AG04449 (cell line): ENCODE data around the gene PID1.

Experiments used
- CTCF ChIA-PET: fragments of 350-600 bp; formaldehyde crosslinking; extraction: SDS; loops from one replicate; lab custom pipeline; 2021; ENCODE audit warnings: antibody characterized with exemption; lab: Yijun Ruan, JAX
- POLR2A ChIA-PET: fragments of 400-600, 350-600 bp; formaldehyde crosslinking; extraction: SDS; loops from one replicate; lab custom pipeline; 2020; ENCODE audit warnings: antibody characterized with exemption, inconsistent platforms; lab: Yijun Ruan, JAX
- DNase-seq: peaks from one replicate; pipeline ENCODE4 v3.0.0-alpha.2; 2010; ENCODE audit warnings: low read depth, low spot score
- H3K4me3 ChIP-seq: 2 replicates; pipeline ENCODE4 v1.5.1; 2011; ENCODE audit warnings: low read depth, mild to moderate bottlenecking, control low read depth, low read length
- CTCF ChIP-seq: IDR thresholded peaks from one replicate; pipeline ENCODE4 v1.5.1; 2011; ENCODE audit warnings: mild to moderate bottlenecking, moderate library complexity, low read length, control low read depth, inconsistent platforms; ENCODE audit not compliant: insufficient read depth; ENCODE audit errors: missing control alignments

PID1 gene

GRCh38 chr2:229118336-229118735 lies 152.8 kb downstream of the PID1 start:
- CTCF ChIA-PET, result no interaction called here
- DNase-seq, result no peak
- no peak overlapping the region for H3K4me3 ChIP-seq
- POLR2A ChIA-PET, result no interaction called here
- no peak for TF ChIP-seq CTCF

- no peak for TF ChIP-seq CTCF
- H3K4me3 ChIP-seq, result no peak overlapping the region
- ChIA-PET CTCF (no interaction called here), POLR2A (no interaction called here)
- no peak for DNase-seq
Observed at GRCh38 chr2:229111744-229112143, 159.3 kb downstream of the PID1 start.

- ChIA-PET POLR2A (no interaction called here), CTCF (no interaction called here)
- H3K4me3 ChIP-seq, result no peak overlapping the region
- TF ChIP-seq CTCF, result no peak
- no peak for DNase-seq
Observed at GRCh38 chr2:229109195-229109594, 161.9 kb downstream of the PID1 start.

- no peak for DNase-seq
- POLR2A ChIA-PET, result no interaction called here
- no peak for TF ChIP-seq CTCF
- no peak overlapping the region for H3K4me3 ChIP-seq
- CTCF ChIA-PET, result no interaction called here
Observed at GRCh38 chr2:229107601-229108000, 163.5 kb downstream of the PID1 start.

GRCh38 chr2:229104974-229105387 lies 166.1 kb downstream of the PID1 start:
- no peak for TF ChIP-seq CTCF
- no peak for DNase-seq
- CTCF ChIA-PET, result no interaction called here
- POLR2A ChIA-PET, result no interaction called here
- H3K4me3 ChIP-seq, result no peak overlapping the region

- POLR2A ChIA-PET, result no interaction called here
Observed at GRCh38 chr2:229104025-229104424, 167.1 kb downstream of the PID1 start.

More at GRCh38 chr2:229104025-229104424, 167.1 kb downstream of the PID1 start:
- no peak overlapping the region for H3K4me3 ChIP-seq
- TF ChIP-seq CTCF, result no peak
- CTCF ChIA-PET, result no interaction called here
- DNase-seq, result no peak
